Hepatocyte (in vitro differentiated cells): ENCODE measurements around the gene VWA8. TPM values are rescaled to one million over a fixed set of nuclear protein-coding genes. Genes with fewer than 3 reads are reported as not detected.
"Not testable (repeated sequence)": the region's sequence is repeated elsewhere in the genome, so short reads cannot be mapped to it uniquely, and the experiment has no call there.

Source experiments
- DNase-seq: peaks from one replicate; pipeline ENCODE4 v3.0.0-alpha.2; 2016; ENCODE audit warnings: low spot score
- H2AFZ ChIP-seq: fragments of 200-600 bp; sonication (generic); 2 replicates; pipeline ENCODE4 v1.6.0; 2016; ENCODE audit warnings: antibody characterized with exemption, mild to moderate bottlenecking
- H3K27ac ChIP-seq: fragments of 200-600 bp; sonication (generic); 2 replicates; pipeline ENCODE4 v1.5.1; 2016; ENCODE audit warnings: mild to moderate bottlenecking
- H3K27me3 ChIP-seq: fragments of 200-600 bp; sonication (generic); 2 replicates; pipeline ENCODE4 v1.6.1; 2016
- H3K36me3 ChIP-seq: fragments of 200-600 bp; sonication (generic); replicated peaks from 2 replicates; pipeline ENCODE4 v1.5.1; 2016; ENCODE audit warnings: low read depth; ENCODE audit not compliant: insufficient read depth
- H3K4me1 ChIP-seq: fragments of 200-600 bp; sonication (generic); 2 replicates; pipeline ENCODE4 v1.5.1; 2016; ENCODE audit warnings: mild to moderate bottlenecking, moderate library complexity; ENCODE audit not compliant: insufficient read depth
- H3K4me2 ChIP-seq: fragments of 200-600 bp; sonication (generic); 2 replicates; pipeline ENCODE4 v1.6.0; 2016
- H3K4me3 ChIP-seq: fragments of 200-600 bp; sonication (generic); 2 replicates; pipeline ENCODE4 v1.5.1; 2016; ENCODE audit warnings: mild to moderate bottlenecking
- H3K79me2 ChIP-seq: fragments of 200-600 bp; sonication (generic); 2 replicates; pipeline ENCODE4 v1.6.0; 2017; ENCODE audit warnings: mild to moderate bottlenecking
- H3K9me2 ChIP-seq: fragments of 200-600 bp; sonication (generic); replicated peaks from 2 replicates; pipeline ENCODE4 v1.6.0; 2017; ENCODE audit warnings: mild to moderate bottlenecking; ENCODE audit not compliant: insufficient read depth
- H3K9me3 ChIP-seq: fragments of 200-600 bp; sonication (generic); 2 replicates; pipeline ENCODE4 v1.5.1; 2016; ENCODE audit warnings: low read depth, mild to moderate bottlenecking
- H4K20me1 ChIP-seq: fragments of 200-600 bp; sonication (generic); 2 replicates; pipeline ENCODE4 v1.6.0; 2016; ENCODE audit warnings: mild to moderate bottlenecking; ENCODE audit not compliant: insufficient read depth, poor library complexity, severe bottlenecking
- CTCF ChIP-seq: fragments of 200-600 bp; sonication (generic); IDR thresholded peaks from 2 replicates; pipeline ENCODE4 v1.5.1; 2016; ENCODE audit warnings: antibody characterized with exemption, mild to moderate bottlenecking; ENCODE audit not compliant: poor library complexity
- EZH2 ChIP-seq: fragments of 200-600 bp; sonication (generic); IDR thresholded peaks from 2 replicates; pipeline ENCODE4 v1.6.1; 2016; ENCODE audit warnings: antibody characterized with exemption, mild to moderate bottlenecking, borderline replicate concordance
- EZH2phosphoT487 ChIP-seq: fragments of 200-600 bp; sonication (generic); IDR thresholded peaks from one replicate; pipeline ENCODE4 v1.6.1; 2018; ENCODE audit warnings: antibody characterized with exemption, mild to moderate bottlenecking, low read depth, moderate library complexity; ENCODE audit not compliant: unreplicated experiment, severe bottlenecking
- WGBS: methylation state at CpG from one replicate; pipeline ENCODE4 v1.1.6; 2016; ENCODE audit warnings: low lambda C conversion rate; ENCODE audit errors: missing lambda C conversion rate; 5-methylcytosine and 5-hydroxymethylcytosine counted together
- polyA plus RNA-seq: library from polyadenylated mRNA; unstranded; fragments of >200 nt; fragmentation: Nextera tagmentation; extraction: Ambion mirVana; gene quantifications from 2 replicates; pipeline ENCODE4 v1.2.1, GENCODE V29; 2016
- total RNA-seq: library from RNA; depleted of rRNA; stranded (reverse); fragments of >200 nt; gene quantifications from 2 replicates; pipeline ENCODE4 v1.2.3, GENCODE V29; 2014

VWA8 gene
- total and polyA plus RNA-seq, 2 experiments from 2014 or later = 4.9 to 19.5 TPM

- Histone ChIP-seq H3K36me3 (no peaks in the 10 kb centered on the region), H2AFZ (no peak overlapping the region), H4K20me1 (no peaks in the 10 kb centered on the region), H3K27me3 (no peaks in the 10 kb centered on the region), H3K27ac (no peak overlapping the region), H3K4me2 (no peak overlapping the region), H3K9me3 (peaks cover 9% of the 10 kb centered on the region), H3K4me1 (no peaks in the 10 kb centered on the region), H3K9me2 (no peaks in the 10 kb centered on the region), H3K79me2 (peaks cover 51% of the 10 kb centered on the region), H3K4me3 (no peak overlapping the region)
- TF ChIP-seq CTCF (no peak), EZH2phosphoT487 (no peak)
- 96% methylated on average over 2 of the region's 2 CpGs for WGBS
- DNase-seq = no peak
These were observed 35.9 kb downstream of the VWA8 start for GRCh38 chr13:41925014-41925413.

GRCh38 chr13:41922894-41923293 lies 38.0 kb downstream of the VWA8 start:
- not testable (repeated sequence) for H3K27me3 ChIP-seq, H3K9me2 ChIP-seq, H3K4me1 ChIP-seq, H2AFZ ChIP-seq, H4K20me1 ChIP-seq, H3K27ac ChIP-seq, DNase-seq, H3K4me2 ChIP-seq, H3K4me3 ChIP-seq, H3K9me3 ChIP-seq, H3K36me3 ChIP-seq
- 98% methylated on average over 4 of the region's 4 CpGs for WGBS
- peaks cover 59% of the 10 kb centered on the region for H3K79me2 ChIP-seq

- no peak overlapping the region for H3K27ac ChIP-seq
- H2AFZ ChIP-seq = no peak overlapping the region
- no peaks in the 10 kb centered on the region for H3K9me2 ChIP-seq
- H3K9me3 ChIP-seq = no peaks in the 10 kb centered on the region
- peaks cover 6% of the 10 kb centered on the region for H3K4me1 ChIP-seq
- no peaks in the 10 kb centered on the region for H3K27me3 ChIP-seq
- DNase-seq = no peak
- no peak overlapping the region for H3K4me3 ChIP-seq
- no peaks in the 10 kb centered on the region for H3K36me3 ChIP-seq
- TF ChIP-seq EZH2phosphoT487 (no peak), EZH2 (no peak), CTCF (no peak)
- no peak overlapping the region for H3K4me2 ChIP-seq
- 80% methylated on average over 5 of the region's 5 CpGs for WGBS
- H4K20me1 ChIP-seq = no peaks in the 10 kb centered on the region
- H3K79me2 ChIP-seq = peaks cover 49% of the 10 kb centered on the region
These were observed 41.0 kb downstream of the VWA8 start for GRCh38 chr13:41919741-41920487.

GRCh38 chr13:41919031-41919740 lies 41.7 kb downstream of the VWA8 start:
- Histone ChIP-seq H3K4me3 (no peak overlapping the region), H3K27ac (no peak overlapping the region), H3K4me2 (no peak overlapping the region), H3K9me3 (no peaks in the 10 kb centered on the region), H4K20me1 (no peaks in the 10 kb centered on the region), H3K27me3 (no peaks in the 10 kb centered on the region), H3K79me2 (peaks cover 45% of the 10 kb centered on the region), H3K4me1 (peaks cover 6% of the 10 kb centered on the region), H3K36me3 (no peaks in the 10 kb centered on the region), H2AFZ (no peak overlapping the region), H3K9me2 (no peaks in the 10 kb centered on the region)
- DNase-seq = no peak
- no peak for TF ChIP-seq EZH2phosphoT487
- no peak for TF ChIP-seq EZH2
- TF ChIP-seq CTCF = no peak
- 70% methylated on average over 3 of the region's 3 CpGs for WGBS
